DMS 273 (cell line): ENCODE results near the gene MYMX.
"Not testable (repeated sequence)": the region's sequence is repeated elsewhere in the genome, so short reads cannot be mapped to it uniquely, and the experiment has no call there.

Experiments used
- DNase-seq: peaks from one replicate; lab custom pipeline; 2025; ENCODE audit not compliant: unreplicated experiment; lab: John Stamatoyannopoulos, UW

MYMX gene

DNA sequence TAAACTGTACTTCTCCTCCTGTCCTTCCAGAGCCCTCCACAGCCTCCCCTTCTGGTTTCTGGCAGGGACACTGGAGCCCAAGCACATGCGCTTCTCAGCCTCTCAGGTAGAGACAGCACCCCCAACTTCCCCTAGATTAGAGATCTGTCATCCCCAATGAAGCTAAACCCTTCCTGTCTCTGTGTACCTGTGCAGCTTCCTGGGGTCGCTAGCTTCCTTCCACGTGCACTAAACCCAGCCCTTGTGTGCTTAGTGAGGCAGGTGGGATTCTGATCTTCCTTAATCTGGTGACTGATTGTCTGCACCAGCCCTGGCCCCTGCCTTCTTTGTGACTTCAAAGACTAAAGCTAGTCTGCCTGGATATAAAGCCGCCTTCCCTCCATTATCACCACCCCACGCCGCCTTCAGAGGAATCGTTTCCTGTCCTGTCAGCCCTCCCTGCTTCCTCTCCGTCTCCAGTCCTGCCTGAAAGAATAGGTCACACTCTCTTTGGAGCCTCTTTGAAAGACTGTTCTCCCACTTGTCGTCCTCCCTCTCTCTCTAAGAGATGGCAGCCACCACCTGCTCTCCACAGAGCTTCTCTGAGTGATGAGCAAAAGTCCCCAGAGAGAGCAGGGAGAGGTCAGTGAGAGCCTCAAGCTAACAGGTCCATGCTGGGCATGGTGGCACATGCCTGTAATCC is 30.6 kb upstream of the MYMX start:
- no peak for DNase-seq

DNA sequence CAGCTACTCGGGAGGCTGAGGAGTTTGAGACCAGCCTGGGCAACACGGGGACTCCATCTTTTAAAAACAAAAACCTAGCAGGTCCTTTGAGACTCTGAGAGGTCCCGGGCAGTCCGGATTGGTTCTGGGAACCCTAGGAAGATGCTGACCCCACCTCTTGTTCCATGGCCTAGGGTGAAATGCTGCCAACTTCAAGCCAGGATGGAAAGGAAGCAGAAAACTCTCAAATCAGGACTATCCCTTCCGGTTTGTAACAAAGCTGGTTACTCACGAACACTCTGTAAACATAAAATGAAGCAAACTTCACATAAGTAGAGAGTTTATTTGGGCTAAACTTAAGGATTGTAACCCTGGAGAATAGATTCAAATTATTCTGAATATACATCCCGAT is 30.1 kb upstream of the MYMX start:
- DNase-seq, result no peak

DNA sequence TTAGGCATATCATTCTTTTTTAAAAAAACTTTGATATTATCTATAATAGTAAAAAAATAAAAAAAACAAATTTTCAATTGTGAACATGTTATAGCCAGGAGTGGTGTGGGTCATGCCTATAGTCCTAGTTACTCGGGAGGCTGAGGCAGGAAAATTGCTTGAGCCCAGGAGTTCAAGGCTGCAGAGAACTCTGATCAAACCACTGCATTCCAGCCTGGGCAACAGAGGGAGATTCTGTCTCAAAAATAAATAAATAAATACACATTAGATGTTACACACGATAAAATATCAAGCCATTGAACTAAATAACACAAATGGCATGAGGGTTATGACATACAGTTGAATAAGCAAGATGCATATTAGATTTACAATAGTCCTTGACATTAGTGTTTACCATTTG is 27.9 kb upstream of the MYMX start:
- no peak for DNase-seq

DNA sequence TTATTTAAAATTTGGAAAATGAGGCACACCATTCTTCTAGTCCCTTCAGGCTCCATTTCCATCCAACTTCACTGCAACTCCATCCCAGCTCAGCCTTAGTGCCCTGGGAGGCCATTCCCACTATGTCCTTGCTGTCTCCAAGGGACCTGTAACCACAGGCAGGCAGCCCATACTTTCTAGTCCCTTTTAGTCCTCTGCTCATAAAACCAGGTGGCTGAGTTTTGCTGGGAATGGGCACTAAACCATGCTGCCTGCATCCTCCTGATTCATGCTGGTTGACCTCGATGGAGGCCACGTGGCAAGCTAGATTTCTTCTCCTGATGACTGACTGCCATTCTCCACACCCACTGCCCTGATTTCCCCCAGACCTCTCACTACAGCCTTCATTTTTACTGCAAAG is 27.5 kb upstream of the MYMX start:
- DNase-seq, result no peak

DNA sequence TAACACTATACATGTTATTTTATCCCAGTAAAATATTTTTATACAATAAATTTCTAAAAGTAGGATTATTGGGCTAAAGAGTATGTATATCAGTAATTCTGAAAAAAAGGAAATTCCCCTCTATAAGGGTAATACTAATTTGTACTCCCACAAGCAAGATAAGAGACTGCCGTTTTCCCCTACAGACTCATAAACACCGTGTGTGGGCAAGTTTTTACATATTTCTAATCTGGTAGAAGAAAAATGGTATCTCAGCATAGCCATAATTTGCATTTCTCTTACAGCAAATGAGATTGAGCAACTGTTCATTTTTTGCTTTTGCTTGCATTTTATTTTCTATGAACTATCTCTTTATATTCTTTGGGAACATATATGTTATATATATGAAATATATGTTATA is 26.0 kb upstream of the MYMX start:
- DNase-seq, result no peak

DNA sequence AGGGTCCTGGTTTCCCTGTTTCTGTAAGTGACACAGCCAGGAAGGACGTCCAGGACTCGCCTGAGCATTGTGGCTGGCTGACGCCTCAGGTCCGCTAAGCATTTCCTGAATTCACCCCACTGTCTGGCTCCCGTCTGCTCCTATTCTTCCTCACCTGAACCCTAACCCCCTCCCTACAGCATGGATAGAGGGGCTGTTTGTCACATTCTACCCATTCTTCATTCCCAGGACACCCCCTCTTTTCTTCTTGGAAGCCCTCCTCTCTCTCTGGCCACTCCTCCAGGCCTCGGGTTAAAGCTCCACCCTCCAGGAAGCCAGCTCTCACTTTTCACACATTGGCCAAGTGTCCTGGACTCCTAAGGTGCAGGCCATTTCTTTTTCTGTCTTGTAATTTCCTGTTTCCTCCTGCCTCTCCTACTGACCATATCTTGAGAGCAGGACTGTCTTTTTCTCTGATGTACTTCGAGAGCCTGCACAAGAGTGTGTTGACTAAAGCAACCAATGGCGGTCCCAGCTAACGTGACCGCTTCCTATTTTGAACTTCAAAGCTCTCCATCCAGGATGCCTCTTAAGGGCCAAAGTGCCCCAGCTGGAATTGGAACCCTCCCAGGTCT is 24.2 kb upstream of the MYMX start:
- no peak for DNase-seq

DNA sequence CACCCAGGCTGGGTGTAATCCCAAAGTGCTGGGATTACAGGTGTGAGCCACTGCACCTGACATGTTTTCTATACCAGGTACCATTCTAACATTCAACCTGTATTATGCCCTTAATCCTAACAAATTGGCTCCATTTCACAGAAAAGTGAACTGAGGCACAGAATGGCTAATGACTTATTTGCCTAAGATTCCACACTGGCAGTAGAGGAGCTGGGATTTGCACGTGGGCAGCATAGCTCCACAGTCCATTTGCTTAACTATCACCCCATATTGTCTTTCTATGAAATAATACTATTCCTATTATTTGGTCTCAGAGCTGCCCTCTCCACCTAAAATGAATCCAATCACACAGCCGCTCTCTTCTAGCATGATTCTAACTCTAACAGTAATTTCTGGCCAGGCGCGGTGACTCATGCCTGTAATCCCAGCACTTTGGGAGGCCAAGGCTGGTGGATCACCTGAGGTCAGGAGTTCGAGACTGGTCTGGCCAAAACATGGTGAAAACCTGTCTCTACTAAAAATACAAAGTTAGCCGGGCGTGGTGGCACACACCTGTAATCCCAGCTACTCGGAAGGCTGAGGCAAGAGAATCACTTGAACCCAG is 23.3 kb upstream of the MYMX start:
- no peak for DNase-seq

DNA sequence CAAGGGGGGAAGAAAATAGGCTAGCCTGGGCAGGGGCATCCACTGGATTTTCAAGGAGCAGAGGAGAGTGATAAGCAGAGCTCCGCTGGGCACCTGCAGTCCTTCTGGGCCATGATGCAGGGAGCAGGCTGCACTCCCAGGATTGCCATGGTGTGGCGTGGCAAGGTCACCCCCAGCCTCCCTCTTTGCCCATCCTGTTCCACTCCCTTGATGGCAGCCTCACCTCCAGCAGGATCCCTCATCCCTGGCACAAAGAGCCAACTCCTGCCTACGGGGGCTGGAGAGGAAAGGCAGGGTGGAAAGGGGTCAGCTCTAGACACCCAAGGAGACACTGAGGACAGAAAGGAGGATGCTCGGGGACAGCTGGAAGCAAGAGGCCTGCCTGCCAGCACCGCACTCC is 22.4 kb upstream of the MYMX start:
- no peak for DNase-seq

DNA sequence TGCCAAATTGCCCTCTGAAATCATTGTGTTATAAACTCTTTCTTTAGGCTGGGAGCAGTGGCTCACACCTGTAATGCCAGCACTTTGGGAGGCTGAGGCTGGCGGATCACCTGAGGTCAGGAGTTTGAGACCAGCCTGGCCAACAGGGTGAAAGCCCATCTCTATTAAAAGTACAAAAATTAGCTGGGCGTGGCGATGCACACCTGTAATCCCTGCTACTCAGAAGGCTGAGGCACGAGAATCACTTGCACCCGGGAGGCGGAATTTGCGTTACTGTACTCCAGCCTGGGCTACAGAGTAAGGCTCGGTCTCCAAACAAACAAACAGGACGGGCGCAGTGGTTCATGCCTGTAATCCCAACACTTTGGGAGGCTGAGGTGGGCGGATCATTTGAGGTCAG is 20.4 kb upstream of the MYMX start:
- DNase-seq, result not testable (repeated sequence)

DNA sequence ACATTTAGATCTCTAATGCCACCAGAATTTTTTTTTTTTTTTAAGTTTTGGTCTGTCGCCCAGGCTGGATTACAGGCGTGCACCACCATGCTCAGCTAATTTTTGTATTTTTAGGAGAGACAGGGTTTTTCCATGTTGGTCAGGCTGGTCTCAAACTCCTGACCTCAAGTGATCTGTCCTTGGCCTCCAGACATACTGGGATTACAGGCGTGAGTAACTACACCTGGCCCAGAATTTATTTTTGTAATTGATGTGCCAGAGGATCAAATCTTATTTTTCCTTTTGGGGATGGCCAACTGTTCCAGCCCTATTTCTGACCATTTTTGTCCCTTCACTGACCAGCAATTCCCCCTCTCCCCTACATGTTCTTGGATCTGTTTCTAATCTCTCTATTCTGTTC is 18.0 kb upstream of the MYMX start:
- DNase-seq, result no peak

DNA sequence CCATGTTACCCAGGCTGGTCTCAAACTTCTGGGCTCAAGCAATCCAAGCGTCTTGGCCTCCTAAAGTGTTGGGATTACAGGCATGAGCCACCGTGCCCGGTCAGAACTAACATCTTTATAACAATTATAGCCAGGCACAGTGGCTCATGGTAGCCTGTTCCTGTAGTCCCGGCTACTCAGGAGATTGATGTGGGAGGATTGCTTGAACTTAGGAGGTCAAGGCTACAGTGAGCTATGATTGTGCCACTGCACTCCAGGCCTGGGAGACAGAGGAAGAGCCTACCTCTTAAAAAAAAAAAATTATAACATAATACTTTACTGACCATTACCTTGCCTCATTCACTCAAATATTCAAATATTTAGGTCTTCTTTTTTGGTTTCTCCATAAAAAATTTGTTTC is 16.8 kb upstream of the MYMX start:
- no peak for DNase-seq

DNA sequence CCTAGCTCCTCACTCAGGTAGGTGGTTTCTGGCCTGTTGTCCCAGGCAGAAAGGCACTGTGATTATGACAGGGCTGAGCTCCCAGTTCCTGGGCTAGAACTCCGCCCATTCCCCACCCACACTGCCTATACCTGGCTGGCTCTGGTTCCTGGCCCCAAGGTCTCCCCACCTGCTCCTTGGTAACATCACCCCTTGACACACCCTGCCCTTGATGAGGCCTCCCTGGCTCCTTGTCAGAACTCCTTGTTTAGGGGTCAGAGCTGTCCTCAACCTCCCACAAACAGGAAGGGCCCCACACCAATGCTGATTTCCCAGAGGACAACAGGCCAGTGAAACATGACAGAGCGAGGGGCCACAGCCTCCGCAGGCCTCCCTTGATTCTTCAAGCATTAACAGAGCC is 15.5 kb upstream of the MYMX start:
- no peak for DNase-seq

DNA sequence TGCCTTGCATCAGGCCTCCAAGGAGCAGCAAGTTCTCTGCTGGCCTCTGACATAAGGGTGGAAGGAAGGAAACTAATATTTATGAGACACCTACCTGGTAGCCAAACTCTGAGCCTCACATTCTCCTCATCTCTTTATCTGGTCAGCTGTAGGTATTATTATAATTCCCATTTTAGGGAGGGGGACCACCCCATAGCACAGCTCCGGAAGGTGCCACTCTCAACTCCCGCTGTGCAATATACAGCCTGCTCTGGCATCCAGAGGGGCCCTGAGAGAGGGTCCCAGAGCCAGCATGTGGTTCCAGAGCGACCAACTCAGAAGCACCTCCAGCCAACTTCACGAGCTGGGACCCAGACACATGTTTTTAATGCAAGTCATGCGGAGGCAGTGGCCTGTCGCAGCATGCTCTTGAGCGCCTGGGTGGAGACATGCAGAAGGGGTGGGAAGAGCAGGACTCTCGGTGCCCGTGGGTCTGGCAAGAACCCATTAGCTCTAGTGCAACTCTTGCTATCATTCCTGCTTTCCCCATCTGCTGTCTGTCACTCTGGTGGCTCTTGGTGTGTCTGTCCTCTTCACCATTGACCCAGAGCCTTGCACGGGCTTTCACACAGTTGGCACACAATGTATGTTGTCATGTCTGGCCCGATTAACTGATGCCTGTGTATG is 15.0 kb upstream of the MYMX start:
- DNase-seq, result peak; percentile 28

DNA sequence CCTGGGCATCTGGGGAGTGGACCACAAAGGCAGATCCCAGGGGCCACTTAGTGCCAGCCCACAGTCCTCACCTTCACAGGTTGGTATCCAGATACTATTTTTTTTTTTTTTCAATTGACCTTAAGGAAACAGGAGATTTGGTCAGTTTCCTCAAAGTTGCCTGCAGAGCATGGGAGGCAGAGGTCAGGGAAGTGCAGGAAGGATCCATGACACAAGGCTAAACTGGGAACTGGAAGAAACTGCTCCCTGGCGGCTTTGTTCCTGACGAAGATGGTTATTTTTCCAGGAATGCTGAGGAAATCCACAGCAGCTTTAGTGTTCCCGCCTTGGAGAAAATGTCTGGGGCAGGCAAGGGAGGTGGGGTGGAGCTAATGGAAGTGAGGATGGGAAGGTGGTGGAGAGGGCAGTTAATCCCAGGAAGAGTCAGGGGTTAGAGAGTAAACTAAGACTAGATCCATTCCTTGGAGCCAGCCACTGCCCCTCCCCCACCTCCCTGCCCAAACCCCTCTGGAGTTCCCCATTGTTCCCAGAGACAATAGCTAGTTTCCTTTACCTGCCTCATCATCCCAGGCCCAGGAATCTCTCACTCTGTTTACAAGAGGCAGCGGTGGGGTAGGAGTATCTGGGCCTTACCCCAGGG is 14.3 kb upstream of the MYMX start:
- no peak for DNase-seq

DNA sequence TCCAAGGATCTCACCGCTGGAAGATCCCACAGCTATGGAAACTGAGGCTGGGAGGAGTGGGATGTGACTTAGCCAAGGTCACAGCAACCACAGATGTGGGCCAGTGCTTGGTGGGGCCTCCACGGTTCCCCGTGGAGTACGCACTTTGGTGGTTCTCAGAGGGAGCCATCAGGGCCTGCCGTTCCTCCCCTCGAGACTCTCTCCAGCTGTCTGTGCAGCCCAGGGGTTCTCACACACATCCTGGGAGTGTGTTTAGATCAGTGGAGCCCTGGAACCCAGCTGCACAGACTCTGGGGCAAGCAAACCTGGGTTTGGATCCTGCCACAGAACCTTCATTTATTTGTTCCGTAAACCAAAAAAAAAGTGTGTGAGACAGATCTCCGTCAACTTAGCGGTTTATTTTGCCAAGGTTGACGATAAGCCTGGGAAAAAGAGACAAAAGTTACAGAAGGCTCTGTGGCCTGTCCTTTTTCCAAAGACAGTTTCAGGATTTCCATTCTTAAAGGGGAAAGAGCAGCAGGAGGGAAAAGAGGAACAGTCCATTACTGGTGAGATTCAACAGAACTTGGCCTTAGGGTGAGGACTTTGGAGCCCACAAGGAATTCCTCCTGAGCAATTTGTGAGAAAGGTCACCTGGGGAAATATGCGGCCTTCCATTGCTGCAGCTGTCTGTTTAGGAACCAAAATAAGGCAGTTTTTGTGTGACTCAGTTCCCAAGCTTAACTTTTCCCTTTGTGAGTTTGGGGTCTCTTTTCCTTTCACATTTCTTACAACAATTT is 13.6 kb upstream of the MYMX start:
- DNase-seq, result no peak

DNA sequence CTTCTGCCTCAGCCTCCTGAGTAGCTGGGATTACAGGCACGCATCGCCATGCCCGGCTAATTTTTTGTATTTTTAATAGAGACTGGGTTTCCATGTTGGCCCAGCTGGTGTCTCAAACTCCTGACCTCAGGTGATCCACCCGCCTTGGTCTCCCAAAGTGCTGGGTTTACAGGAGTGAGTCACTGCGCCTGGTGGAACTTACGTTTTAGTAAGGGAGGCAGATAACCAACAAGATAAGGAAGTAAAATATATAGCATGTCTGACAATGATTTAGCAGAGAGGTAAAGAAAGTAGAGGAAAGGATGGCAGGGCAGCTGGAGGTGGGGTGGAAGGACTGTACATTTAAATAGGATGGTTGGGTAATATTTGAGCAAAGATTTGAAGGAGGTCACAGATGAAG is 12.8 kb upstream of the MYMX start:
- DNase-seq, result no peak

DNA sequence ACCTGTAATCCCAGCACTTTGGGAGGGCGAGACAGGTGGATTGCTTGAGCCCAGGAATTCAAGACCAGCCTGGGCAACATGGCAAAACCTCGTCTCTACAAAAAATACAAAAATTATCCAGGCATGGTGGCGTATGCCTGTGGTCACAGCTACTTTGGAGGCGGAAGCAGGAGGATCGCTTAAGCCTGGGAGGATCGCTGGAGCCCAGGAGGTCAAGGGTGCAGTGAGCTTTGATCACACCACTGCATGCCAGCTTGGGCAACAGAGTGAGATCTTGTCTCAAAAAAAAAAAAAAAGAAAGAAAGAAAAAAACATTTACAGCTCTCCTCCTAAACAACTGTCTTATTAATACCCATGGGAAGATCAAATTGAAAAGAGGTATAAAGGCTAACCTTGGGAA is 8.8 kb upstream of the MYMX start:
- no peak for DNase-seq

DNA sequence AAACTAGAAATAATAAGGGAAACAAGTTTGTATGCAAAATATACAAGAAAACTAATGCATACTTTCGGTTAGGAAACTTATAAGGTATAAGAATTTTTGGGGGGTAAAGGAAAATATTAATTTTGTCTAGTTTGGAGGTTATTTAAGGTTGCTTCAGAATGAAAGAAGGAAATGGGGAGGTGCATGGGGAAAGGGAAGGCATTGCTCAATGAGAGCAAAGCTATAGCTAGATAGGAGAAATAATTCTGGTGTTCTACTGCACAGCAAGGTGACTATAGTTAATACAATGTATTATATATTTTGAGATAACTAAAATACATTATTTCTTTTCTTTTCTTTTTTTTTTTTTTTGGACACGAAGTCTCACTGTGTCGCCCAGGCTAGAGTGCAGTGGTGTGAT is 5.4 kb upstream of the MYMX start:
- DNase-seq, result no peak

DNA sequence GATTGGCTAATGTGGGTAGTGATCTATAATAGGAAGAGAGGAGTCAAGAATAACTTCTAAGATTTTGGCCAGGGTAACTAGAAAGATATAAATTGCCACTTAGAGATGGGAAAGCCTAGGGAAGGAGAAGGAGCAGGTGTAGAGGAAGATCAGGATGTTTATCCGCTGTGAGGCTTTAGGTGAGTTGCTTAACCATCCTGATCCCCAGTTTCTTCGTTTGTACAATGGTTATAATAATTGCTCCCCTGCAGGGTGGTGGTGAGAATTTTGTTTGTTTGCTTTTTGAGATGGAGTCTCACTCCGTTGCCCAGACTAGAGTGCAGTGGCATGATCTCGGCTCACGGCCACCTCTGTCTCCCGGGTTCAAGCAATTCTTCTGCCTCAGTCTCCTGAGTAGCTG is 2.4 kb upstream of the MYMX start:
- DNase-seq, result no peak

DNA sequence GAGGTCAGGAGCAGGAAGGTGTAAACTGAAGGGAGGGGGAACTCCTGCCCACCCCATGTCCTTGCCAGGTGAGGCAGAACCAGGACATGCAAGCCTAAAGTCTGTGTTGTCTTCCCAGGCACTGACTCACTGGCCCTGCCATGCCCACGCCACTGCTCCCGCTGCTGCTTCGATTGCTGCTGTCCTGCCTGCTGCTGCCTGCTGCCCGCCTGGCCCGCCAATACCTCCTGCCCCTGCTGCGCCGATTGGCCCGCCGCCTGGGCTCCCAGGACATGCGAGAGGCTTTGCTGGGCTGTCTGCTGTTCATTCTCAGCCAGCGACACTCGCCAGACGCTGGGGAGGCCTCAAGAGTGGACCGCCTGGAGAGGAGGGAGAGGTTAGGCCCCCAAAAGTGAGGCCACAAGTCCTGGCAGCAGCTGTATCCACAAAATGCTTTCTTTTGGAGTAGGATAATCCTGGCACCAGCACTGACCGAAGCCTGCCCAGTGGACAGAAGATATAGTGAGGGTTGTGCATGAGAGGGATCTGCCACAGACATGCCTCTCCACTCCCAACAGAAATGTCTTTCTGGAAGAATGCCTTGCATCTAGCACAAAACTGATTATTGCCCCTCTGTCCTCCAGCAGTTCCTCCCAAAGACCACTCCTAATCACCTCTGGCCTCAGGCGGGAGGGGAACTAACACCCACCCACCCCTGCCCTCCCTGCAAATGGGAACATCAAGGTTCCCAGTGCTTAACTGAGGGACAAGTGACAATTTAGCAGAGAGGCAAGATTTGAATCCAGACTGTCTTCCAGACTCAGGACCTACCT is 812 bp downstream of the MYMX start:
- DNase-seq, result peak; percentile 91
